B cell (primary cell): ENCODE measurements around the gene SCAMP5. TPM values are rescaled to one million over a fixed set of nuclear protein-coding genes. Genes with fewer than 3 reads are reported as not detected.

Experiments used
- ATAC-seq: fragments of 200-7000 bp; cut with Tn5 transposase; one replicate; pipeline ENCODE4 v1.10.0; 2021; ENCODE audit warnings: low read depth, mild to moderate bottlenecking, moderate number of reproducible peaks, moderate library complexity
- CTCF ChIA-PET: fragments of 350-600 bp; sonication (Branson Sonifier 250); formaldehyde crosslinking; loops from one replicate; lab custom pipeline; 2021; ENCODE audit warnings: antibody characterized with exemption, inconsistent platforms; lab: Charles Lee
- POLR2A ChIA-PET: fragments of 350-600 bp; sonication (Branson Sonifier 250); formaldehyde crosslinking; loops from one replicate; lab custom pipeline; 2021; ENCODE audit warnings: antibody characterized with exemption; lab: Charles Lee
- DNase-seq: peaks from one replicate; pipeline ENCODE4 v3.0.0; 2013
- H2AFZ ChIP-seq: 2 replicates; pipeline ENCODE4 v1.6.1; 2012; ENCODE audit warnings: mild to moderate bottlenecking, low read depth, low read length; ENCODE audit not compliant: insufficient read depth, poor library complexity, severe bottlenecking
- H3K27ac ChIP-seq, 2 donors: 1 replicate in 1 of 2; 2 replicates in 1 of 2; pipeline ENCODE4 v1.5.1; 2012 to 2013; ENCODE audit warnings: low read length in 2 of 2, mild to moderate bottlenecking in 2 of 2, moderate library complexity in 1 of 2
- H3K27me3 ChIP-seq, 4 experiments: fragments of 200-600 bp in 1 of 4; sonication (generic) in 1 of 4; replicated peaks in 1 of 4; 1 replicate in 2 of 4; 2 replicates in 2 of 4; pipeline versions ENCODE4 v1.6.1 to v1.7.0; 2013 to 2016; ENCODE audit warnings: low read length in 3 of 4, mild to moderate bottlenecking in 2 of 4, mixed read lengths in 1 of 4, moderate library complexity in 1 of 4; ENCODE audit not compliant: insufficient read depth in 4 of 4, control insufficient read depth in 3 of 4; ENCODE audit errors: control extremely low read depth in 1 of 4
- H3K36me3 ChIP-seq, 2 experiments: replicated peaks in 1 of 2; 1 replicate in 1 of 2; 2 replicates in 1 of 2; pipeline versions ENCODE4 v1.6.1 to v1.7.1; 2013; ENCODE audit warnings: low read length in 1 of 2; ENCODE audit not compliant: insufficient read depth in 2 of 2, control insufficient read depth in 1 of 2; ENCODE audit errors: control extremely low read depth in 1 of 2, extremely low read depth in 1 of 2
- H3K4me1 ChIP-seq, 2 donors: fragments of 200-600 bp in 1 of 2; sonication (generic) in 1 of 2; 1 replicate in 1 of 2; 2 replicates in 1 of 2; pipeline versions ENCODE4 v1.5.1 to v1.6.1; 2013 to 2017; ENCODE audit warnings: low read length in 2 of 2; ENCODE audit not compliant: control insufficient read depth in 2 of 2, insufficient read depth in 2 of 2
- H3K4me2 ChIP-seq: replicated peaks from 2 replicates; pipeline ENCODE3; 2012; ENCODE audit warnings: mild to moderate bottlenecking, low read depth, low read length; ENCODE audit not compliant: poor library complexity, severe bottlenecking
- H3K4me3 ChIP-seq, 5 experiments: fragments of 200-600 bp in 1 of 5; sonication (generic) in 1 of 5; 1 replicate in 3 of 5; 2 replicates in 2 of 5; pipeline versions ENCODE4 v1.5.1 to v1.7.0; 2011 to 2016; ENCODE audit warnings: low read length in 4 of 5, mild to moderate bottlenecking in 4 of 5, low read depth in 2 of 5, control low read depth in 1 of 5, moderate library complexity in 1 of 5; ENCODE audit not compliant: insufficient read depth in 1 of 5; ENCODE audit errors: control extremely low read depth in 1 of 5, extremely low read depth in 1 of 5
- H3K79me2 ChIP-seq: fragments of 200-600 bp; sonication (generic); one replicate; pipeline ENCODE4 v1.6.0; 2016; ENCODE audit warnings: low read length; ENCODE audit not compliant: control insufficient read depth, insufficient read depth
- H3K9ac ChIP-seq: fragments of 200-600 bp; sonication (generic); 2 replicates; pipeline ENCODE4 v1.6.1; 2017; ENCODE audit warnings: mild to moderate bottlenecking, low read length, moderate library complexity
- H3K9me3 ChIP-seq, 3 donors: one replicate each; pipeline versions ENCODE4 v1.6.1 to v1.7.1; 2013; ENCODE audit warnings: low read length in 2 of 3; ENCODE audit not compliant: control insufficient read depth in 2 of 3, insufficient read depth in 1 of 3; ENCODE audit errors: control extremely low read depth in 1 of 3
- H4K20me1 ChIP-seq: 2 replicates; pipeline ENCODE4 v1.6.0; 2012; ENCODE audit warnings: mild to moderate bottlenecking, low read length; ENCODE audit not compliant: insufficient read depth, control insufficient read depth, poor library complexity, severe bottlenecking
- H3K27ac Mint-ChIP-seq: one replicate; pipeline ENCODE4 v1.8.0; 2021; ENCODE audit warnings: mixed read lengths
- H3K27me3 Mint-ChIP-seq: one replicate; pipeline ENCODE4 v1.8.0; 2021; ENCODE audit warnings: mixed read lengths
- H3K4me1 Mint-ChIP-seq: one replicate; pipeline ENCODE4 v1.8.0; 2021; ENCODE audit warnings: mixed read lengths
- H3K4me3 Mint-ChIP-seq: one replicate; pipeline ENCODE4 v1.8.0; 2021; ENCODE audit warnings: mixed read lengths
- H3K9me3 Mint-ChIP-seq: one replicate; pipeline ENCODE4 v1.8.0; 2022; ENCODE audit warnings: mixed read lengths; ENCODE audit not compliant: insufficient read depth
- EZH2 ChIP-seq: IDR thresholded peaks from 2 replicates; pipeline ENCODE4 v1.6.1; 2012; ENCODE audit warnings: borderline replicate concordance, low read depth, mild to moderate bottlenecking, moderate library complexity, low read length; ENCODE audit not compliant: insufficient read depth, poor library complexity, severe bottlenecking
- WGBS: methylation state at CpG from one replicate; pipeline ENCODE4 v1.1.5; 2013; ENCODE audit warnings: missing lambda C conversion rate; ENCODE audit not compliant: insufficient coverage; 5-methylcytosine and 5-hydroxymethylcytosine counted together
- intact Hi-C: fragments of 100-400 bp; cut with micrococcal nuclease; formaldehyde crosslinking; loops from one replicate; pipeline ENCODE4 v1.10.0; 2022
- polyA plus RNA-seq: library from polyadenylated mRNA; depleted of rRNA; stranded (reverse); fragments of >200 nt; gene quantifications from 2 replicates; pipeline ENCODE4 v1.2.3, GENCODE V29; 2012
- total RNA-seq, 2 donors: library from RNA; stranded (reverse); fragments of 120-200 nt in 1 of 2; gene quantifications; 1 replicate in 1 of 2; 2 replicates in 1 of 2; pipeline versions ENCODE4 v1.2.3 to v1.2.4, GENCODE V29; 2013 to 2022
- TF ChIP-seq, protein P1 (sequence below): fragments of 200-600 bp; IDR thresholded peaks from one replicate; pipeline ENCODE4 v1.8.0; 2022; ENCODE audit warnings: antibody characterized with exemption, mild to moderate bottlenecking

Gene SCAMP5
- total and polyA plus RNA-seq, 2 donors (not counting 1 experiment from before 2014, with no cell fraction given) = 0.59 to 3.4 TPM

DNA sequence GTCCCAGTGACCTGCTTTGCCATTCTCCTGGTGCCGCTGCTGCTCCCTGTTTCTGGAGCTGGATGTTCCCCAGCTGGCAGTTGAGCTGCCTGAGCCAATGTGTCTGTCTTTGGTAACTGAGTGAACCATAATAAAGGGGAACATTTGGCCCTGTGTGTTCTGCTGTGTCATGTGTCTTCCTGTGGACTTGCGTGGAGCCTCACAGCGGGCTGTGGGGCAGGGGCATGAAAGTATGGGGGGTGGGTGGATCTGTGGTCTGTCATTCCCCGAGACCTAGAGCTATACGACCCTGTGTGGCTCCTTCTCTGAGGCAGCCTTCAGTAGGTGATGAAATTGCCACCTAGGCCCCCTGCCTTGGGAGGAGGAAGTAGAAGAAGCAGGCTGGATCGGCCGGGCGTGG is 26.0 kb downstream of the SCAMP5 start:
- no peak overlapping the region for H3K4me3 ChIP-seq
- no peak overlapping the region for H3K27ac ChIP-seq
- Mint-ChIP-seq H3K4me3 (no peak overlapping the region), H3K27me3 (peaks cover 40% of the 10 kb centered on the region), H3K4me1 (peaks cover 14% of the 10 kb centered on the region), H3K9me3 (no peaks in the 10 kb centered on the region), H3K27ac (peak overlapping the region; percentile 59)
- no peaks in the 10 kb centered on the region for H4K20me1 ChIP-seq
- H3K27me3 ChIP-seq = peaks cover 0 to 50% (median 26%) of the 10 kb centered on the region in 4 experiments
- H2AFZ ChIP-seq = no peak overlapping the region
- POLR2A ChIA-PET = no interaction called here
- intact Hi-C loops = loop anchor here (5.0 to 10.0 kb wide), 3 partner anchors 404 to 623 kb away; partner anchors contain the start of genes CLK3, IMP3, SIN3A and SNX33
- 66% methylated on average over 5 of the region's 8 CpGs for WGBS
- ATAC-seq = no peak
- H3K4me2 ChIP-seq = no peak overlapping the region
- H3K79me2 ChIP-seq = peaks cover 8% of the 10 kb centered on the region
- TF ChIP-seq, protein P1, sequence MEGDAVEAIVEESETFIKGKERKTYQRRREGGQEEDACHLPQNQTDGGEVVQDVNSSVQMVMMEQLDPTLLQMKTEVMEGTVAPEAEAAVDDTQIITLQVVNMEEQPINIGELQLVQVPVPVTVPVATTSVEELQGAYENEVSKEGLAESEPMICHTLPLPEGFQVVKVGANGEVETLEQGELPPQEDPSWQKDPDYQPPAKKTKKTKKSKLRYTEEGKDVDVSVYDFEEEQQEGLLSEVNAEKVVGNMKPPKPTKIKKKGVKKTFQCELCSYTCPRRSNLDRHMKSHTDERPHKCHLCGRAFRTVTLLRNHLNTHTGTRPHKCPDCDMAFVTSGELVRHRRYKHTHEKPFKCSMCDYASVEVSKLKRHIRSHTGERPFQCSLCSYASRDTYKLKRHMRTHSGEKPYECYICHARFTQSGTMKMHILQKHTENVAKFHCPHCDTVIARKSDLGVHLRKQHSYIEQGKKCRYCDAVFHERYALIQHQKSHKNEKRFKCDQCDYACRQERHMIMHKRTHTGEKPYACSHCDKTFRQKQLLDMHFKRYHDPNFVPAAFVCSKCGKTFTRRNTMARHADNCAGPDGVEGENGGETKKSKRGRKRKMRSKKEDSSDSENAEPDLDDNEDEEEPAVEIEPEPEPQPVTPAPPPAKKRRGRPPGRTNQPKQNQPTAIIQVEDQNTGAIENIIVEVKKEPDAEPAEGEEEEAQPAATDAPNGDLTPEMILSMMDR = no peak
- TF ChIP-seq EZH2 = no peak
- H3K4me1 ChIP-seq = peaks cover 5 to 18% of the 10 kb centered on the region in 2 donors
- CTCF ChIA-PET = interaction anchor here (1.0 kb wide), 1 partner anchor 8 kb away, joined by 4 read pairs; no protein-coding TSS in a partner anchor
- no peaks in the 10 kb centered on the region for H3K36me3 ChIP-seq
- DNase-seq = no peak
- peaks cover 0 to 9% (median 0%) of the 10 kb centered on the region in 3 donors for H3K9me3 ChIP-seq
- no peak overlapping the region for H3K9ac ChIP-seq

DNA sequence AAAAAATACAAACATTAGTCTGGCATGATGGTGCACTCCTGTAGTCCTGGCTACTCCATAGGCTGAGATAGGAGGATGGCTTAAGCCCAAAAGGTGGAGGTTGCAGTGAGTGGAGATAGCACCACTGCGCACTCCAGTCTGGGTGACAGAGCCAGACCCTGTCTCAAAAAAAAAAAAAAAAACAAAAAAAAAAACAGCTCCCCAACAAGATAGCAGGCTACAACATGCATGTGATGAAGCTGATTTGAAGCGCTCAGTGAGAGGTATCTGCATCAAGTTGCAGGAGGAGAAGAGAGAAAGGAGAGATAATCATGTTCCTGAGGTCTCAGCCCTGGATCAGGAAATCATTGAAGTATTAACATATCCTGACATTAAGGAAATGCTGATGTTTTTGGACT is 27.4 kb downstream of the SCAMP5 start:
- Mint-ChIP-seq H3K27me3 (peaks cover 27% of the 10 kb centered on the region), H3K4me3 (peak overlapping the region; percentile 97), H3K4me1 (peaks cover 14% of the 10 kb centered on the region), H3K27ac (no peak overlapping the region), H3K9me3 (no peaks in the 10 kb centered on the region)
- TF ChIP-seq, protein P1 = no peak
- TF ChIP-seq EZH2 = no peak
- no peak overlapping the region for H3K27ac ChIP-seq
- no peak overlapping the region for H3K4me3 ChIP-seq
- ChIA-PET CTCF (interaction anchor here (0.6 to 10.4 kb wide), 8 partner anchors 8 to 386 kb away, joined by 3 to 170 read pairs (median 4); partner anchors contain the start of gene RPP25), POLR2A (interaction anchor here (0.6 to 1.8 kb wide), 8 partner anchors 12 to 181 kb away, joined by 3 to 8 read pairs (median 4); partner anchors contain the start of genes C15orf39 and COX5A)
- peaks cover 13% of the 10 kb centered on the region for H3K79me2 ChIP-seq
- peaks cover 0 to 39% (median 18%) of the 10 kb centered on the region in 4 experiments for H3K27me3 ChIP-seq
- H3K4me2 ChIP-seq = no peak overlapping the region
- H4K20me1 ChIP-seq = no peaks in the 10 kb centered on the region
- ATAC-seq (no peak), DNase-seq (no peak)
- no CpG with 5 or more reads among the region's 2 CpGs for WGBS
- intact Hi-C loops = loop anchor here (1.0 to 10.0 kb wide), 8 partner anchors 13 to 622 kb away; partner anchors contain the start of genes CLK3, COX5A, IMP3 and RPP25
- H2AFZ ChIP-seq = no peak overlapping the region
- H3K9ac ChIP-seq = no peak overlapping the region
- H3K36me3 ChIP-seq = no peaks in the 10 kb centered on the region
- H3K9me3 ChIP-seq = peaks cover 0 to 9% (median 0%) of the 10 kb centered on the region in 3 donors
- peaks cover 5 to 18% of the 10 kb centered on the region in 2 donors for H3K4me1 ChIP-seq
